ENCODE measurements around the gene APIP.

DNA sequence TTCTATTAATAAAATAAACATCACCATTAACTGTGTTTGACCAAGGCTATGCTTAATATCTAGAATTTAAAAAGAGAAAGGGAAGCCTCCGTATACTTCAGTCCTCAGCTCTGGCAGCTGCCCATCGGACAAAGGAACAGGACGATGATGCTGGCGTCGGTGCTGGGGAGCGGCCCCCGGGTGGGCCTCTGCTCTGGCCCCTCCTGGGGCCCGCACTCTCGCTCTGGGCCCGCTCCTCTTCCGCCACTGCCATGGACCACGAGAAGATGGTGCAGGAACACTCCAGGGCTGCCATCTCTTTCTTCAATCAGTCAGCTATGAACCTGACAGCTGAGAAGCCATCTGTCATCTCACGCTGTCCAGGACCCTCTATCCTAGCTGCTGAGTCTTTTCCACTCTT is 25.5 kb upstream of the APIP start:
- TF ChIP-seq, protein P1, sequence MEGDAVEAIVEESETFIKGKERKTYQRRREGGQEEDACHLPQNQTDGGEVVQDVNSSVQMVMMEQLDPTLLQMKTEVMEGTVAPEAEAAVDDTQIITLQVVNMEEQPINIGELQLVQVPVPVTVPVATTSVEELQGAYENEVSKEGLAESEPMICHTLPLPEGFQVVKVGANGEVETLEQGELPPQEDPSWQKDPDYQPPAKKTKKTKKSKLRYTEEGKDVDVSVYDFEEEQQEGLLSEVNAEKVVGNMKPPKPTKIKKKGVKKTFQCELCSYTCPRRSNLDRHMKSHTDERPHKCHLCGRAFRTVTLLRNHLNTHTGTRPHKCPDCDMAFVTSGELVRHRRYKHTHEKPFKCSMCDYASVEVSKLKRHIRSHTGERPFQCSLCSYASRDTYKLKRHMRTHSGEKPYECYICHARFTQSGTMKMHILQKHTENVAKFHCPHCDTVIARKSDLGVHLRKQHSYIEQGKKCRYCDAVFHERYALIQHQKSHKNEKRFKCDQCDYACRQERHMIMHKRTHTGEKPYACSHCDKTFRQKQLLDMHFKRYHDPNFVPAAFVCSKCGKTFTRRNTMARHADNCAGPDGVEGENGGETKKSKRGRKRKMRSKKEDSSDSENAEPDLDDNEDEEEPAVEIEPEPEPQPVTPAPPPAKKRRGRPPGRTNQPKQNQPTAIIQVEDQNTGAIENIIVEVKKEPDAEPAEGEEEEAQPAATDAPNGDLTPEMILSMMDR (IDR thresholded peaks at IDR 0.05), result no peak
- TF ChIP-seq POLR2A (IDR thresholded peaks at IDR 0.05), result no peak

Measured in thyroid gland (tissue), 4 donors.